ENCODE results near the gene APOH. TPM values are rescaled to one million over a fixed set of nuclear protein-coding genes. Genes with fewer than 3 reads are reported as not detected.

Gene APOH, protein sequence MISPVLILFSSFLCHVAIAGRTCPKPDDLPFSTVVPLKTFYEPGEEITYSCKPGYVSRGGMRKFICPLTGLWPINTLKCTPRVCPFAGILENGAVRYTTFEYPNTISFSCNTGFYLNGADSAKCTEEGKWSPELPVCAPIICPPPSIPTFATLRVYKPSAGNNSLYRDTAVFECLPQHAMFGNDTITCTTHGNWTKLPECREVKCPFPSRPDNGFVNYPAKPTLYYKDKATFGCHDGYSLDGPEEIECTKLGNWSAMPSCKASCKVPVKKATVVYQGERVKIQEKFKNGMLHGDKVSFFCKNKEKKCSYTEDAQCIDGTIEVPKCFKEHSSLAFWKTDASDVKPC
- not detected in 2 replicates for total RNA-seq (2022)
- Bru-seq, nascent RNA, result not detected
- not detected for BruChase-seq, experiment 1, labeled RNA remaining after a 6-hour chase
- BruChase-seq, experiment 2, labeled RNA remaining after a 2-hour chase, result not detected
- long read RNA-seq, result 0 reads

GRCh38 chr17:66228887-66229782 is at the start of gene APOH:
Gene APOH, minus strand, starts transcription at chr17:66229415. Its CDS starts 36 bp downstream, at chr17:66229379.
- peaks cover 8% of the 10 kb centered on the region for H3K27me3 Mint-ChIP-seq (ENCODE audit: insufficient read depth, unreplicated experiment)
- H3K4me3 Mint-ChIP-seq (ENCODE audit: unreplicated experiment), result no peak within 1 kb of the TSS
- no peaks in the 10 kb centered on the region for H3K36me3 Mint-ChIP-seq (ENCODE audit: insufficient read depth, unreplicated experiment)
- H3K27ac Mint-ChIP-seq (ENCODE audit: low read depth, unreplicated experiment), result no peak within 1 kb of the TSS
- BruUV-seq (replicated peaks), result no TSS peak
- TF ChIP-seq, protein P1, sequence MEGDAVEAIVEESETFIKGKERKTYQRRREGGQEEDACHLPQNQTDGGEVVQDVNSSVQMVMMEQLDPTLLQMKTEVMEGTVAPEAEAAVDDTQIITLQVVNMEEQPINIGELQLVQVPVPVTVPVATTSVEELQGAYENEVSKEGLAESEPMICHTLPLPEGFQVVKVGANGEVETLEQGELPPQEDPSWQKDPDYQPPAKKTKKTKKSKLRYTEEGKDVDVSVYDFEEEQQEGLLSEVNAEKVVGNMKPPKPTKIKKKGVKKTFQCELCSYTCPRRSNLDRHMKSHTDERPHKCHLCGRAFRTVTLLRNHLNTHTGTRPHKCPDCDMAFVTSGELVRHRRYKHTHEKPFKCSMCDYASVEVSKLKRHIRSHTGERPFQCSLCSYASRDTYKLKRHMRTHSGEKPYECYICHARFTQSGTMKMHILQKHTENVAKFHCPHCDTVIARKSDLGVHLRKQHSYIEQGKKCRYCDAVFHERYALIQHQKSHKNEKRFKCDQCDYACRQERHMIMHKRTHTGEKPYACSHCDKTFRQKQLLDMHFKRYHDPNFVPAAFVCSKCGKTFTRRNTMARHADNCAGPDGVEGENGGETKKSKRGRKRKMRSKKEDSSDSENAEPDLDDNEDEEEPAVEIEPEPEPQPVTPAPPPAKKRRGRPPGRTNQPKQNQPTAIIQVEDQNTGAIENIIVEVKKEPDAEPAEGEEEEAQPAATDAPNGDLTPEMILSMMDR (IDR thresholded peaks at IDR 0.05; ENCODE audit: unreplicated experiment), result no peak
- H3K4me1 Mint-ChIP-seq (ENCODE audit: insufficient read depth, unreplicated experiment), result no peaks in the 10 kb centered on the region
- intact Hi-C loops (cut with micrococcal nuclease), result no loop called here
- ChIA-PET POLR2A (interaction anchor here (0.6 kb wide), 1 partner anchor 407 kb away, joined by 3 read pairs; no protein-coding TSS in a partner anchor), CTCF (no interaction called here)
- H3K9me3 Mint-ChIP-seq (ENCODE audit: unreplicated experiment), result no peaks in the 10 kb centered on the region
- DNase-seq (ENCODE audit: unreplicated experiment), result no peak

DNA sequence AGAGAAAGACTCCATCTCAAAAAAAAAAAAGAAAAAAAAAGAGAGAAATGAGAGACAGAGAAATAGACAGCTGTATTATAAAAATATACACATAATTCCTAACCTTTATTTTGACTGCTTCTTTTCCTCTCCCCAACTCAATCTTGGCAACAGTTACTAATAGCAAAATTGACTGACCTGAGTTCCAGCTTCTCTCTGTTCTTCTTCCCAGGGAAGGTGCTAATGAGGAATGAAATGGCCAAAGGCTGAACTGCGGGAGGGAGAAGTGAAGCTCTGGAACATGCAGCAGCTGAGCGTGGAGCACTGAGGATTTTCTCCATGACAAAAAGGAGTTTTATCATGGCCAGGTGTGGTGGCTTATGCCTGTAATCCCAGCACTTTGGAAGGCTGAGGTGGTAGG is 48.0 kb upstream of the APOH start:
- CTCF ChIA-PET, result interaction anchor here (1.7 kb wide), 1 partner anchor 24 kb away, joined by 3 read pairs; no protein-coding TSS in a partner anchor
- intact Hi-C loops (cut with micrococcal nuclease), result loop anchor here (10.0 kb wide), 1 partner anchor 188 kb away; no protein-coding TSS in a partner anchor
- peaks cover 28% of the 10 kb centered on the region for H3K4me1 Mint-ChIP-seq (ENCODE audit: insufficient read depth, unreplicated experiment)
- TF ChIP-seq, protein P1 (IDR thresholded peaks at IDR 0.05; ENCODE audit: unreplicated experiment), result no peak
- H3K36me3 Mint-ChIP-seq (ENCODE audit: insufficient read depth, unreplicated experiment), result no peaks in the 10 kb centered on the region
- DNase-seq (ENCODE audit: unreplicated experiment), result no peak
- H3K9me3 Mint-ChIP-seq (ENCODE audit: unreplicated experiment), result no peaks in the 10 kb centered on the region
- no peaks in the 10 kb centered on the region for H3K27me3 Mint-ChIP-seq (ENCODE audit: insufficient read depth, unreplicated experiment)
- H3K27ac Mint-ChIP-seq (ENCODE audit: low read depth, unreplicated experiment), result no peak overlapping the region
- no peak overlapping the region for H3K4me3 Mint-ChIP-seq (ENCODE audit: unreplicated experiment)
- BruUV-seq (replicated peaks), result no TSS peak
- POLR2A ChIA-PET, result no interaction called here

- Mint-ChIP-seq H3K36me3 (ENCODE audit: insufficient read depth, unreplicated experiment) (no peaks in the 10 kb centered on the region), H3K4me3 (ENCODE audit: unreplicated experiment) (no peak overlapping the region), H3K4me1 (ENCODE audit: insufficient read depth, unreplicated experiment) (peaks cover 28% of the 10 kb centered on the region), H3K9me3 (ENCODE audit: unreplicated experiment) (no peaks in the 10 kb centered on the region), H3K27me3 (ENCODE audit: insufficient read depth, unreplicated experiment) (no peaks in the 10 kb centered on the region), H3K27ac (ENCODE audit: low read depth, unreplicated experiment) (peak overlapping the region; percentile 6)
- TF ChIP-seq, protein P1 (IDR thresholded peaks at IDR 0.05; ENCODE audit: unreplicated experiment), result no peak
- ChIA-PET CTCF (interaction anchor here (0.8 to 1.7 kb wide), 2 partner anchors 24 to 29 kb away, joined by 3 read pairs; no protein-coding TSS in a partner anchor), POLR2A (interaction anchor here (1.1 kb wide), 1 partner anchor 233 kb away, joined by 3 read pairs; no protein-coding TSS in a partner anchor)
- DNase-seq (ENCODE audit: unreplicated experiment), result peak; percentile 62
- intact Hi-C loops (cut with micrococcal nuclease), result loop anchor here (10.0 kb wide), 1 partner anchor 188 kb away; no protein-coding TSS in a partner anchor
- no TSS peak for BruUV-seq (replicated peaks)
Measured at GRCh38 chr17:66276328-66276937, 47.2 kb upstream of the APOH start.

Data from MCF 10A (cell line).